SJSA1 (cell line): ENCODE data around the gene SLU7. TPM values are rescaled to one million over a fixed set of nuclear protein-coding genes. Genes with fewer than 3 reads are reported as not detected.

Experiments
- DNase-seq, 2 experiments: peaks; one replicate each; pipeline ENCODE4 v3.0.0-alpha.2; 2015 to 2020; ENCODE audit warnings: low spot score in 2 of 2, low read depth in 1 of 2
- H3K27ac ChIP-seq: fragments of 250-450 bp; sonication (Bioruptor Pico); 2 replicates; pipeline ENCODE4 v1.5.1; 2020; ENCODE audit warnings: mild to moderate bottlenecking, moderate library complexity
- H3K27me3 ChIP-seq: fragments of 250-450 bp; sonication (Bioruptor Pico); replicated peaks from 2 replicates; pipeline ENCODE4 v1.5.1; 2020; ENCODE audit warnings: mild to moderate bottlenecking, moderate library complexity
- H3K36me3 ChIP-seq: fragments of 250-450 bp; sonication (Bioruptor Pico); 2 replicates; pipeline ENCODE4 v1.5.1; 2020; ENCODE audit warnings: mild to moderate bottlenecking
- H3K4me1 ChIP-seq: fragments of 250-450 bp; sonication (Bioruptor Pico); replicated peaks from 2 replicates; pipeline ENCODE4 v1.6.1; 2021; ENCODE audit warnings: mild to moderate bottlenecking
- H3K4me3 ChIP-seq: fragments of 250-450 bp; sonication (Bioruptor Pico); 2 replicates; pipeline ENCODE4 v1.5.1; 2020; ENCODE audit warnings: mild to moderate bottlenecking
- H3K9me3 ChIP-seq: fragments of 250-450 bp; sonication (Bioruptor Pico); replicated peaks from 2 replicates; pipeline ENCODE4 v1.5.1; 2020; ENCODE audit warnings: mild to moderate bottlenecking
- total RNA-seq: library from RNA; depleted of rRNA; stranded (reverse); fragments of >200 nt; shearing (Covaris generic); gene quantifications from 2 replicates; pipeline ENCODE4 v1.2.3, GENCODE V29; 2014

SLU7 gene
- total RNA-seq, 1 experiment from 2014 or later = 71.1 TPM

- Histone ChIP-seq H3K36me3 (peaks cover 51% of the 10 kb centered on the region), H3K9me3 (no peaks in the 10 kb centered on the region), H3K27me3 (no peaks in the 10 kb centered on the region), H3K4me3 (peak within 1 kb of the TSS; percentile 57), H3K4me1 (peaks cover 50% of the 10 kb centered on the region), H3K27ac (peak within 1 kb of the TSS; percentile 90)
- peak; percentile 93 to 99 for DNase-seq
These were observed 2.9 kb upstream of the SLU7 start, which contains the start of gene PTTG1 for GRCh38 chr5:160421625-160422258. TSS of gene PTTG1 (plus strand) at chr5:160421855. CDS start at chr5:160422313, 458 bp downstream.

- Histone ChIP-seq H3K27me3 (no peaks in the 10 kb centered on the region), H3K27ac (peak overlapping the region; percentile 73), H3K9me3 (no peaks in the 10 kb centered on the region), H3K4me3 (peak overlapping the region; percentile 59), H3K36me3 (peaks cover 37% of the 10 kb centered on the region), H3K4me1 (peaks cover 50% of the 10 kb centered on the region)
- no peak for DNase-seq
These were observed 1.4 kb upstream of the SLU7 start for GRCh38 chr5:160420331-160420610.

GRCh38 chr5:160419458-160420330 is 813 bp upstream of the SLU7 start:
- peaks cover 44% of the 10 kb centered on the region for H3K4me1 ChIP-seq
- H3K9me3 ChIP-seq = no peaks in the 10 kb centered on the region
- no peaks in the 10 kb centered on the region for H3K27me3 ChIP-seq
- peak overlapping the region; percentile 59 for H3K4me3 ChIP-seq
- peak in 1 of 2 experiments; percentile 54 for DNase-seq
- H3K27ac ChIP-seq = peak overlapping the region; percentile 73
- H3K36me3 ChIP-seq = peaks cover 37% of the 10 kb centered on the region

GRCh38 chr5:160399402-160400353 is 19.2 kb downstream of the SLU7 start, which contains the start of gene FAM200C:
TSS of gene FAM200C (minus strand) at chr5:160400054. CDS start at chr5:160395490, 4,564 bp downstream.
- Histone ChIP-seq H3K4me1 (peaks cover 13% of the 10 kb centered on the region), H3K27ac (peak within 1 kb of the TSS; percentile 78), H3K9me3 (no peaks in the 10 kb centered on the region), H3K4me3 (peak within 1 kb of the TSS; percentile 58), H3K27me3 (no peaks in the 10 kb centered on the region), H3K36me3 (peaks cover 37% of the 10 kb centered on the region)
- DNase-seq = peak; percentile 98

- Histone ChIP-seq H3K27me3 (no peaks in the 10 kb centered on the region), H3K27ac (peak overlapping the region; percentile 78; the same call in 1 of the 2 replicates), H3K9me3 (no peaks in the 10 kb centered on the region), H3K36me3 (peaks cover 31% of the 10 kb centered on the region), H3K4me3 (peak overlapping the region; percentile 58), H3K4me1 (peaks cover 13% of the 10 kb centered on the region)
- no peak for DNase-seq
These were observed 20.1 kb downstream of the SLU7 start for GRCh38 chr5:160398806-160399205.

- Histone ChIP-seq H3K4me3 (no peak overlapping the region), H3K9me3 (no peaks in the 10 kb centered on the region), H3K27ac (no peak overlapping the region), H3K4me1 (peaks cover 13% of the 10 kb centered on the region), H3K27me3 (no peaks in the 10 kb centered on the region), H3K36me3 (peaks cover 23% of the 10 kb centered on the region)
- no peak for DNase-seq
These were observed 21.4 kb downstream of the SLU7 start for GRCh38 chr5:160397492-160397891.

- Histone ChIP-seq H3K4me1 (peaks cover 10% of the 10 kb centered on the region), H3K9me3 (no peaks in the 10 kb centered on the region), H3K27me3 (no peaks in the 10 kb centered on the region), H3K27ac (no peak overlapping the region), H3K4me3 (no peak overlapping the region), H3K36me3 (peaks cover 7% of the 10 kb centered on the region; the same call in 1 of the 2 replicates)
- DNase-seq = no peak
These were observed 23.8 kb downstream of the SLU7 start for GRCh38 chr5:160395111-160395510.

- Histone ChIP-seq H3K27ac (no peak overlapping the region), H3K36me3 (peaks cover 3% of the 10 kb centered on the region; the same call in 1 of the 2 replicates), H3K9me3 (peaks cover 8% of the 10 kb centered on the region; the same call in 1 of the 2 replicates), H3K27me3 (no peaks in the 10 kb centered on the region), H3K4me3 (no peak overlapping the region), H3K4me1 (no peaks in the 10 kb centered on the region)
- DNase-seq = peak in 1 of 2 experiments; percentile 40
These were observed 27.8 kb downstream of the SLU7 start for GRCh38 chr5:160390787-160391696.

- H3K9me3 ChIP-seq = peaks cover 8% of the 10 kb centered on the region; the same call in 1 of the 2 replicates
- no peaks in the 10 kb centered on the region for H3K4me1 ChIP-seq
- H3K27me3 ChIP-seq = no peaks in the 10 kb centered on the region
These were observed 31.4 kb downstream of the SLU7 start for GRCh38 chr5:160387445-160387844.

GRCh38 chr5:160385496-160385895 is 33.4 kb downstream of the SLU7 start:
- no peaks in the 10 kb centered on the region for H3K4me1 ChIP-seq
- no peak overlapping the region for H3K4me3 ChIP-seq
- DNase-seq = no peak
- H3K27ac ChIP-seq = no peak overlapping the region
- no peaks in the 10 kb centered on the region for H3K27me3 ChIP-seq
- peaks cover 8% of the 10 kb centered on the region; the same call in 1 of the 2 replicates for H3K9me3 ChIP-seq
- no peaks in the 10 kb centered on the region for H3K36me3 ChIP-seq

More at GRCh38 chr5:160387445-160387844, 31.4 kb downstream of the SLU7 start:
- Histone ChIP-seq H3K36me3 (no peaks in the 10 kb centered on the region), H3K27ac (no peak overlapping the region), H3K4me3 (no peak overlapping the region)
- no peak for DNase-seq

- Histone ChIP-seq H3K27ac (no peak overlapping the region), H3K27me3 (peaks cover 3% of the 10 kb centered on the region; the same call in 1 of the 2 replicates), H3K36me3 (no peaks in the 10 kb centered on the region), H3K4me3 (no peak overlapping the region), H3K4me1 (no peaks in the 10 kb centered on the region), H3K9me3 (peaks cover 8% of the 10 kb centered on the region; the same call in 1 of the 2 replicates)
- no peak for DNase-seq
These were observed 34.2 kb downstream of the SLU7 start for GRCh38 chr5:160384681-160385080.

GRCh38 chr5:160382346-160382745 is 36.5 kb downstream of the SLU7 start:
- no peak overlapping the region for H3K4me3 ChIP-seq
- H3K27ac ChIP-seq = no peak overlapping the region
- no peak for DNase-seq
- peaks cover 6% of the 10 kb centered on the region for H3K27me3 ChIP-seq
- 0 out of 2 replicates have a peak, but pooled peaks cover 3% of the 10 kb centered on the region for H3K9me3 ChIP-seq
- no peaks in the 10 kb centered on the region for H3K4me1 ChIP-seq
- no peaks in the 10 kb centered on the region for H3K36me3 ChIP-seq
